MCF 10A (cell line): ENCODE data around the gene CCDC171. TPM values are rescaled to one million over a fixed set of nuclear protein-coding genes. Genes with fewer than 3 reads are reported as not detected.
A peak's percentile ranks its signal among the peaks of the same experiment; 100 is the strongest.

Experiments used
- BruUV-seq: library from RNA; stranded (reverse); fragments of 400-500 nt; replicated peaks from 2 replicates; lab custom pipeline; 2021; lab: Mats Ljungman, UMichigan
- CTCF ChIA-PET: fragments of 300-600 bp; sonication (Branson Sonifier 250); formaldehyde crosslinking; extraction: SDS; loops from one replicate; lab custom pipeline; 2021; ENCODE audit warnings: antibody characterized with exemption, inconsistent platforms; lab: Yijun Ruan, JAX
- POLR2A ChIA-PET: fragments of 300-600, 350-650 bp; sonication (Branson Sonifier 250); formaldehyde crosslinking; extraction: SDS; loops from one replicate; lab custom pipeline; 2020; ENCODE audit warnings: antibody characterized with exemption, inconsistent platforms; lab: Yijun Ruan, JAX
- DNase-seq: peaks from one replicate; pipeline ENCODE4 v3.0.0-alpha.2; 2018; ENCODE audit not compliant: unreplicated experiment
- H3K27ac Mint-ChIP-seq: one replicate; pipeline ENCODE4 v1.8.0; 2022; ENCODE audit warnings: mild to moderate bottlenecking, low read depth, mixed read lengths; ENCODE audit not compliant: unreplicated experiment
- H3K27me3 Mint-ChIP-seq: one replicate; pipeline ENCODE4 v1.8.0; 2022; ENCODE audit warnings: mixed read lengths; ENCODE audit not compliant: insufficient read depth, unreplicated experiment
- H3K36me3 Mint-ChIP-seq: one replicate; pipeline ENCODE4 v1.8.0; 2022; ENCODE audit warnings: mild to moderate bottlenecking, moderate library complexity, mixed read lengths; ENCODE audit not compliant: insufficient read depth, unreplicated experiment
- H3K4me1 Mint-ChIP-seq: one replicate; pipeline ENCODE4 v1.8.0; 2022; ENCODE audit warnings: mixed read lengths; ENCODE audit not compliant: insufficient read depth, unreplicated experiment
- H3K4me3 Mint-ChIP-seq: one replicate; pipeline ENCODE4 v1.8.0; 2022; ENCODE audit warnings: mild to moderate bottlenecking, moderate library complexity, mixed read lengths; ENCODE audit not compliant: unreplicated experiment
- H3K9me3 Mint-ChIP-seq: one replicate; pipeline ENCODE4 v1.8.0; 2022; ENCODE audit warnings: mixed read lengths; ENCODE audit not compliant: unreplicated experiment
- intact Hi-C: fragments of 100-400 bp; cut with micrococcal nuclease; formaldehyde crosslinking; loops from 2 replicates; pipeline ENCODE4 v1.14.1; 2022
- total RNA-seq: library from RNA; stranded (reverse); gene quantifications from 2 replicates; pipeline ENCODE4 v1.2.3, GENCODE V29; 2022
- TF ChIP-seq, protein P1 (sequence below): fragments of 200-600 bp; IDR thresholded peaks from one replicate; pipeline ENCODE4 v1.8.0; 2022; ENCODE audit warnings: antibody characterized with exemption, mild to moderate bottlenecking; ENCODE audit not compliant: unreplicated experiment

CCDC171 gene
- total RNA-seq, 1 experiment from 2014 or later: 1.7 TPM

DNA sequence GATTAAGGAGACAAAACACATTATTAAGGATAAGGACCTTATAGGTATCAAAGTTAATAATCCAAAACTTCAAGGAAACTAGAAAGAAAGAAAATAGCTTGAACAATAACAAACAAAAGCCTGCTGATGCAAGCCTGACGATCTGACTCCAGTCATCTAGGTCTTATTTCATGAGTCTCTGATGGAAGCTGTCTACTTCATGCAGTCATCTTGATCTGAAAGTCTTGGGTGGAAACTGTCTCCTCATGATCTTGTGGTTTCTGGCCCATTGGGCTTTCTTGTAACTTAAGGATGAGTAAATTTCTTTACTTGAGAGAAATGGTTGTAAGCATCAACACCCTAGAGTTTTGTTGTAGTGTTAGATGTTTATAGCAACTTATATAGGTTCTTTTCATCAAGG, 21.5 kb upstream of the CCDC171 start:
- no peak overlapping the region for H3K27ac Mint-ChIP-seq
- BruUV-seq: no TSS peak
- ChIA-PET CTCF (interaction anchor here (0.6 to 0.7 kb wide), 2 partner anchors 15 to 103 kb away, joined by 3 to 4 read pairs; no protein-coding TSS in a partner anchor), POLR2A (interaction anchor here (0.7 kb wide), 1 partner anchor 1988 kb away, joined by 4 read pairs; no protein-coding TSS in a partner anchor)
- intact Hi-C loops: no loop called here
- no peaks in the 10 kb centered on the region for H3K9me3 Mint-ChIP-seq
- no peaks in the 10 kb centered on the region for H3K36me3 Mint-ChIP-seq
- H3K4me1 Mint-ChIP-seq: no peaks in the 10 kb centered on the region
- TF ChIP-seq, protein P1, sequence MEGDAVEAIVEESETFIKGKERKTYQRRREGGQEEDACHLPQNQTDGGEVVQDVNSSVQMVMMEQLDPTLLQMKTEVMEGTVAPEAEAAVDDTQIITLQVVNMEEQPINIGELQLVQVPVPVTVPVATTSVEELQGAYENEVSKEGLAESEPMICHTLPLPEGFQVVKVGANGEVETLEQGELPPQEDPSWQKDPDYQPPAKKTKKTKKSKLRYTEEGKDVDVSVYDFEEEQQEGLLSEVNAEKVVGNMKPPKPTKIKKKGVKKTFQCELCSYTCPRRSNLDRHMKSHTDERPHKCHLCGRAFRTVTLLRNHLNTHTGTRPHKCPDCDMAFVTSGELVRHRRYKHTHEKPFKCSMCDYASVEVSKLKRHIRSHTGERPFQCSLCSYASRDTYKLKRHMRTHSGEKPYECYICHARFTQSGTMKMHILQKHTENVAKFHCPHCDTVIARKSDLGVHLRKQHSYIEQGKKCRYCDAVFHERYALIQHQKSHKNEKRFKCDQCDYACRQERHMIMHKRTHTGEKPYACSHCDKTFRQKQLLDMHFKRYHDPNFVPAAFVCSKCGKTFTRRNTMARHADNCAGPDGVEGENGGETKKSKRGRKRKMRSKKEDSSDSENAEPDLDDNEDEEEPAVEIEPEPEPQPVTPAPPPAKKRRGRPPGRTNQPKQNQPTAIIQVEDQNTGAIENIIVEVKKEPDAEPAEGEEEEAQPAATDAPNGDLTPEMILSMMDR: no peak
- no peak for DNase-seq
- no peaks in the 10 kb centered on the region for H3K27me3 Mint-ChIP-seq
- no peak overlapping the region for H3K4me3 Mint-ChIP-seq

DNA sequence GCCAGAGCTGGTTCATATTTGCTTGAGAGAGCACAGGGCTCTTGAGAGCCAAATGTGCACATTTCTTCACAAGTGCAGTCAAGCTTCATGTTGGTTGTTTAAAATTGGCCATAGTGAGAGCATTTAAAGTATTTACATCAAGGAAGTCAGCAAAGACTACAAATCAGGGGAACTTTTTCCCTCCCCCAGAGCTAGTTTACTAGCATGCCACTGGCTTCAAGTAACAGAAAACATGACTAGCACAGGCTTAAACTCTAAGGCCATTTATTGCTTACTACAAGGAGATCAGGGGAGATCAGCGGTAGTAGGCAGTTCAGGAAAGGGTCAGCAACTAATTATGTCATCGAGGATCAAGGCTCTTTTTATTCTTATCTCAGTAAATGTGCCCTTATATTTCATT, 11.0 kb upstream of the CCDC171 start:
- H3K9me3 Mint-ChIP-seq: no peaks in the 10 kb centered on the region
- no peak overlapping the region for H3K4me3 Mint-ChIP-seq
- peaks cover 6% of the 10 kb centered on the region for H3K4me1 Mint-ChIP-seq
- ChIA-PET POLR2A (interaction anchor here (2.7 kb wide), 1 partner anchor 10 kb away, joined by 12 read pairs; the partner anchor contains the start of gene CCDC171), CTCF (interaction anchor here (0.9 to 1.8 kb wide), 3 partner anchors 9 to 111 kb away, joined by 3 to 6 read pairs (median 5); partner anchors contain the start of gene CCDC171)
- H3K36me3 Mint-ChIP-seq: peaks cover 4% of the 10 kb centered on the region
- H3K27me3 Mint-ChIP-seq: no peaks in the 10 kb centered on the region
- no peak for DNase-seq
- no TSS peak for BruUV-seq
- intact Hi-C loops: no loop called here
- TF ChIP-seq, protein P1: no peak
- no peak overlapping the region for H3K27ac Mint-ChIP-seq

DNA sequence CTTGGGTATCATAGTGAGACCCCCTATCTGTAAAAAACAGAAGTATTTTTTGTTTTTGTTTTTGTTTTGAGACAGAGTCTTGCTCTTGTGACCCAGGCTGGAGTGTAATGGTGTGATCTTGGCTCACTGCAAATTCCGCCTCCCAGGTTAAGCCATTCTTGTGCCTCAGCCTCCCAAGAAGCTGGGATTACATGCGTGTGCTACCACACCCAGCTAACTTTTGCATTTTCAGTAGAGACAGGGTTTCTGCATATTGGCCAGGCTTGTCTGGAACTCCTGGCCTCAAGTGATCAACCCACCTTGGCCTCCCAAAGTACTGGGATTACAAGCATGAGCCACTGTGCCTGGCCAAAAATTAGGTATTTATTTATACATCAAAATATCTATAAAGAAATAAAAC, 10.2 kb upstream of the CCDC171 start:
- POLR2A ChIA-PET: interaction anchor here (2.7 kb wide), 1 partner anchor 10 kb away, joined by 12 read pairs; the partner anchor contains the start of gene CCDC171
- BruUV-seq: no TSS peak
- intact Hi-C loops: no loop called here
- TF ChIP-seq, protein P1: no peak
- DNase-seq: no peak
- Mint-ChIP-seq H3K27ac (no peak overlapping the region), H3K36me3 (peaks cover 4% of the 10 kb centered on the region), H3K4me1 (peaks cover 6% of the 10 kb centered on the region), H3K27me3 (no peaks in the 10 kb centered on the region), H3K4me3 (no peak overlapping the region), H3K9me3 (no peaks in the 10 kb centered on the region)
- CTCF ChIA-PET: interaction anchor here (0.9 to 1.8 kb wide), 3 partner anchors 8 to 110 kb away, joined by 3 to 12 read pairs (median 5); partner anchors contain the start of gene CCDC171

- Mint-ChIP-seq H3K27ac (no peak overlapping the region), H3K9me3 (no peaks in the 10 kb centered on the region), H3K36me3 (peaks cover 4% of the 10 kb centered on the region), H3K27me3 (no peaks in the 10 kb centered on the region), H3K4me3 (no peak overlapping the region), H3K4me1 (peaks cover 6% of the 10 kb centered on the region)
- DNase-seq: peak; percentile 37
- ChIA-PET POLR2A (interaction anchor here (2.7 kb wide), 1 partner anchor 9 kb away, joined by 12 read pairs; the partner anchor contains the start of gene CCDC171), CTCF (interaction anchor here (1.8 kb wide), 1 partner anchor 10 kb away, joined by 12 read pairs; the partner anchor contains the start of gene CCDC171)
- intact Hi-C loops: no loop called here
- TF ChIP-seq, protein P1: no peak
- BruUV-seq: no TSS peak
Measured at GRCh38 chr9:15543047-15543813, 9.6 kb upstream of the CCDC171 start.
